Measurements from ENCODE around the gene RANBP9. TPM values are rescaled to one million over a fixed set of nuclear protein-coding genes. Genes with fewer than 3 reads are reported as not detected.

RANBP9 gene
- total and polyA plus RNA-seq, 4 donors: 5.8 to 25.2 (median 14.1) TPM

DNA sequence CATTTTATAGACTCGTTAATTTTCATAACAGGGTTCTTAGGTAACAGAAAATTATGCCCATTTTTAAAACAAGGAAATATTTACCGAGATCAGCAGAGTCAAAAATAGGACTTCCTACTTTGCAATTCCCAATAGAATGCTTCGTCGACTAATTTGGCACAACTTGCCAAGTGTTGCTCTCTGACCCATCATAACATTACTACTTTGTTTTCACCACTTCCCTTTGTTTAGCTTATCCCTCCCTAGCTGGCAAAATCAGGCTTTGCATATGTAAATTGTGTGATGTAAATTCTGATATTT, 914 bp upstream of the RANBP9 start:
- Histone ChIP-seq H3K27ac (ENCODE audit: low read depth in 1 of 2, low read length in 2 of 2) (peak overlapping the region; percentile 71 to 73), H3K9ac (ENCODE audit: low read depth in 1 of 2, low read length in 2 of 2) (peak overlapping the region; percentile 44 to 94), H3K36me3 (ENCODE audit: control insufficient read depth in 4 of 4, insufficient read depth in 3 of 4, low read depth in 1 of 4, low read length in 3 of 4) (no peaks in the 10 kb centered on the region), H3K27me3 (ENCODE audit: control insufficient read depth in 4 of 4, insufficient read depth in 4 of 4, low read length in 3 of 4) (no peaks in the 10 kb centered on the region), H3K9me3 (ENCODE audit: control insufficient read depth in 4 of 4, low read length in 3 of 4) (no peaks in the 10 kb centered on the region), H3K4me1 (ENCODE audit: control insufficient read depth in 4 of 4, insufficient read depth in 4 of 4, low read length in 3 of 4) (peaks cover 5 to 22% (median 9%) of the 10 kb centered on the region in 4 donors), H3K4me3 (ENCODE audit: low read depth in 1 of 3, low read length in 3 of 3) (peak overlapping the region; percentile 3 to 95 (median 47))
- DNase-seq (ENCODE audit: low spot score): no peak
- WGBS: 0% methylated on average over 4 of the region's 4 CpGs
- TF ChIP-seq HNF4A (conservative IDR thresholded peaks at IDR 0.05) (no peak), TAF1 (conservative IDR thresholded peaks at IDR 0.05) (peak; percentile 9)

DNA sequence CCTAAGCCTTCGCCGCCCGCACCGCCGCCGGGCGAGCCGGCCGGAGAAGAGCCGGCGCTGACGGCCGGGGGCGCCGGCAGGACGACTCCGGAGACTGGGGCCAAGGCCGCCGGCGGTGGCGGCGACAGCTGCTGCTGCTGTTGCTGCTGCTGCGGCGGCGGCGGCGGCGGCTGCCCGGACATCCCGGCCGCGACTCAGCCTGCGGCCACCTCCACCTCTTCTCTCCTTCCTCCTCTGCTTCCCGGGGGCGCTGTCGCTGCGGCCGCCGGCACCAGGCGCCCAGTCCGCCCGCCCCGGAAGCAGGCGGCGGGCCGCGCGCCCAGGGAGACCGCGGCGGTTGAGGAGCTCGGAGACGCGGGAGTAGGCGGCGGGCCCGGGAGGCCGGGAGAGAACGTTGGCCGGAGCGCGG, 307 bp downstream of the RANBP9 start:
- H3K27ac ChIP-seq (ENCODE audit: low read depth in 1 of 2, low read length in 2 of 2): peak overlapping the region; percentile 81 to 90
- peak overlapping the region; percentile 32 to 95 (median 51) for H3K4me3 ChIP-seq (ENCODE audit: low read depth in 1 of 3, low read length in 3 of 3)
- no peaks in the 10 kb centered on the region for H3K9me3 ChIP-seq (ENCODE audit: control insufficient read depth in 4 of 4, low read length in 3 of 4)
- H3K9ac ChIP-seq (ENCODE audit: low read depth in 1 of 2, low read length in 2 of 2): no peak overlapping the region
- H3K27me3 ChIP-seq (ENCODE audit: control insufficient read depth in 4 of 4, insufficient read depth in 4 of 4, low read length in 3 of 4): no peaks in the 10 kb centered on the region
- TF ChIP-seq, protein P1, sequence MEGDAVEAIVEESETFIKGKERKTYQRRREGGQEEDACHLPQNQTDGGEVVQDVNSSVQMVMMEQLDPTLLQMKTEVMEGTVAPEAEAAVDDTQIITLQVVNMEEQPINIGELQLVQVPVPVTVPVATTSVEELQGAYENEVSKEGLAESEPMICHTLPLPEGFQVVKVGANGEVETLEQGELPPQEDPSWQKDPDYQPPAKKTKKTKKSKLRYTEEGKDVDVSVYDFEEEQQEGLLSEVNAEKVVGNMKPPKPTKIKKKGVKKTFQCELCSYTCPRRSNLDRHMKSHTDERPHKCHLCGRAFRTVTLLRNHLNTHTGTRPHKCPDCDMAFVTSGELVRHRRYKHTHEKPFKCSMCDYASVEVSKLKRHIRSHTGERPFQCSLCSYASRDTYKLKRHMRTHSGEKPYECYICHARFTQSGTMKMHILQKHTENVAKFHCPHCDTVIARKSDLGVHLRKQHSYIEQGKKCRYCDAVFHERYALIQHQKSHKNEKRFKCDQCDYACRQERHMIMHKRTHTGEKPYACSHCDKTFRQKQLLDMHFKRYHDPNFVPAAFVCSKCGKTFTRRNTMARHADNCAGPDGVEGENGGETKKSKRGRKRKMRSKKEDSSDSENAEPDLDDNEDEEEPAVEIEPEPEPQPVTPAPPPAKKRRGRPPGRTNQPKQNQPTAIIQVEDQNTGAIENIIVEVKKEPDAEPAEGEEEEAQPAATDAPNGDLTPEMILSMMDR (IDR thresholded peaks at IDR 0.05; ENCODE audit: low read depth, low read length, missing input control): peak; percentile 2
- TF ChIP-seq RXRA (IDR thresholded peaks at IDR 0.05) (no peak), REST (IDR thresholded peaks at IDR 0.05) (no peak)
- H3K36me3 ChIP-seq (ENCODE audit: control insufficient read depth in 4 of 4, insufficient read depth in 3 of 4, low read depth in 1 of 4, low read length in 3 of 4): no peaks in the 10 kb centered on the region
- WGBS: under 1% methylated on average over 62 of the region's 62 CpGs
- no peak for DNase-seq (ENCODE audit: low spot score)
- peaks cover 5 to 22% (median 9%) of the 10 kb centered on the region in 4 donors for H3K4me1 ChIP-seq (ENCODE audit: control insufficient read depth in 4 of 4, insufficient read depth in 4 of 4, low read length in 3 of 4)

- peaks cover 5 to 22% (median 9%) of the 10 kb centered on the region in 4 donors for H3K4me1 ChIP-seq (ENCODE audit: control insufficient read depth in 4 of 4, insufficient read depth in 4 of 4, low read length in 3 of 4)
- peak overlapping the region; percentile 74 to 95 (median 91) for H3K4me3 ChIP-seq (ENCODE audit: low read depth in 1 of 3, low read length in 3 of 3)
- no peaks in the 10 kb centered on the region for H3K36me3 ChIP-seq (ENCODE audit: control insufficient read depth in 4 of 4, insufficient read depth in 3 of 4, low read depth in 1 of 4, low read length in 3 of 4)
- TF ChIP-seq RXRA (IDR thresholded peaks at IDR 0.05) (peak in 1 of 2 donors; percentile 24), HNF4G (IDR thresholded peaks at IDR 0.05) (no peak), JUND (IDR thresholded peaks at IDR 0.05) (no peak)
- no peaks in the 10 kb centered on the region for H3K27me3 ChIP-seq (ENCODE audit: control insufficient read depth in 4 of 4, insufficient read depth in 4 of 4, low read length in 3 of 4)
- H3K9me3 ChIP-seq (ENCODE audit: control insufficient read depth in 4 of 4, low read length in 3 of 4): no peaks in the 10 kb centered on the region
- H3K9ac ChIP-seq (ENCODE audit: low read depth in 1 of 2, low read length in 2 of 2): peak overlapping the region; percentile 34 to 94
- WGBS: under 1% methylated on average over 73 of the region's 73 CpGs
- peak; percentile 69 for DNase-seq (ENCODE audit: low spot score)
- peak overlapping the region; percentile 84 to 90 for H3K27ac ChIP-seq (ENCODE audit: low read depth in 1 of 2, low read length in 2 of 2)
Measured at GRCh38 chr6:13710552-13711323, 897 bp downstream of the RANBP9 start.

Data from liver (tissue), 9 donors.